Keratinocyte (primary cell): Measurements from ENCODE around the gene KMO. TPM values are rescaled to one million over a fixed set of nuclear protein-coding genes. Genes with fewer than 3 reads are reported as not detected.

Experiments used
- DNase-seq: peaks from one replicate; pipeline ENCODE4 v3.0.0-alpha.2; 2011; ENCODE audit warnings: low read depth, missing footprints, low spot score
- FAIRE-seq: peaks from 2 replicates; lab custom pipeline; 2011; peaks lifted over from hg19 to GRCh38; lab: Jason Lieb, UNC
- H2AFZ ChIP-seq: 2 replicates; pipeline ENCODE4 v1.6.0; 2012; ENCODE audit warnings: low read length, control low read depth, inconsistent platforms; ENCODE audit not compliant: control insufficient read depth
- H3K27ac ChIP-seq: 2 replicates; pipeline ENCODE4 v1.5.1; 2011; ENCODE audit warnings: low read length; ENCODE audit not compliant: control insufficient read depth, insufficient read depth
- H3K27me3 ChIP-seq: 3 replicates; pipeline ENCODE4 v1.6.0; 2011; ENCODE audit warnings: low read length; ENCODE audit not compliant: control insufficient read depth, insufficient read depth; ENCODE audit errors: extremely low read depth
- H3K36me3 ChIP-seq, 2 experiments: 2 replicates in 1 of 2; 3 replicates in 1 of 2; pipeline ENCODE4 v1.5.1; 2011; ENCODE audit warnings: low read length in 2 of 2, mild to moderate bottlenecking in 1 of 2; ENCODE audit not compliant: control insufficient read depth in 2 of 2, insufficient read depth in 2 of 2; ENCODE audit errors: extremely low read depth in 1 of 2
- H3K4me1 ChIP-seq: 3 replicates; pipeline ENCODE4 v1.5.1; 2011; ENCODE audit warnings: low read length; ENCODE audit not compliant: control insufficient read depth, insufficient read depth; ENCODE audit errors: extremely low read depth
- H3K4me2 ChIP-seq: 3 replicates; pipeline ENCODE4 v1.6.0; 2011; ENCODE audit warnings: low read depth, low read length; ENCODE audit not compliant: control insufficient read depth, insufficient read depth; ENCODE audit errors: extremely low read depth
- H3K4me3 ChIP-seq, 3 experiments: fragments of 200-600 bp in 1 of 3; sonication (generic) in 1 of 3; 2 replicates in 2 of 3; 3 replicates in 1 of 3; pipeline ENCODE4 v1.5.1; 2011 to 2016; ENCODE audit warnings: low read length in 3 of 3, mild to moderate bottlenecking in 3 of 3, control low read depth in 2 of 3, inconsistent platforms in 1 of 3, low read depth in 1 of 3, mixed read lengths in 1 of 3, mixed run types in 1 of 3, moderate library complexity in 1 of 3; ENCODE audit not compliant: control insufficient read depth in 2 of 3, insufficient read depth in 2 of 3; ENCODE audit errors: extremely low read depth in 1 of 3
- H3K79me2 ChIP-seq: 2 replicates; pipeline ENCODE4 v1.6.0; 2012; ENCODE audit warnings: low read length; ENCODE audit not compliant: control insufficient read depth, insufficient read depth
- H3K9ac ChIP-seq: 3 replicates; pipeline ENCODE4 v1.6.0; 2011; ENCODE audit warnings: low read length; ENCODE audit not compliant: control insufficient read depth, insufficient read depth; ENCODE audit errors: extremely low read depth
- H3K9me1 ChIP-seq: 3 replicates; pipeline ENCODE4 v1.6.0; 2011; ENCODE audit warnings: low read length; ENCODE audit not compliant: control insufficient read depth, insufficient read depth; ENCODE audit errors: extremely low read depth
- H3K9me3 ChIP-seq: 2 replicates; pipeline ENCODE4 v1.5.1; 2012; ENCODE audit warnings: low read depth, low read length; ENCODE audit not compliant: control insufficient read depth
- H4K20me1 ChIP-seq: 3 replicates; pipeline ENCODE4 v1.6.0; 2011; ENCODE audit warnings: low read length; ENCODE audit not compliant: control insufficient read depth, insufficient read depth; ENCODE audit errors: extremely low read depth
- CTCF ChIP-seq, 3 experiments: IDR thresholded peaks in 1 of 3; conservative IDR thresholded peaks in 1 of 3; optimal IDR thresholded peaks in 1 of 3; 2 replicates in 2 of 3; 3 replicates in 1 of 3; pipeline versions ENCODE3 to v1.5.1; 2011; ENCODE audit warnings: low read length in 3 of 3, mild to moderate bottlenecking in 3 of 3, moderate library complexity in 2 of 3, control low read depth in 1 of 3, inconsistent platforms in 1 of 3; ENCODE audit not compliant: insufficient read depth in 2 of 3; ENCODE audit errors: extremely low read depth in 1 of 3
- EZH2 ChIP-seq: IDR thresholded peaks from one replicate; pipeline ENCODE4 v1.6.1; 2012; ENCODE audit warnings: inconsistent platforms, mild to moderate bottlenecking, low read length, moderate library complexity
- dilution Hi-C: fragments of 300-500 bp; cut with MboI; formaldehyde crosslinking; loops from one replicate; pipeline ENCODE4 v1.7.0; 2020; ENCODE audit warnings: low sequenced_read_pairs; ENCODE audit not compliant: extremely low pct_ligation_motif_present
- polyA plus RNA-seq, 5 experiments: library from polyadenylated mRNA; depleted of rRNA in 3 of 5; stranded (reverse) in 3 of 5; stranded (forward) in 1 of 5; unstranded in 1 of 5; fragments of >200 nt; gene quantifications; 1 replicate in 1 of 5; 2 replicates in 3 of 5; 3 replicates in 1 of 5; pipeline versions ENCODE4 v1.2.1 to v1.2.3, GENCODE V29; 2011 to 2012; ENCODE audit warnings: missing spikeins in 2 of 5, low read depth in 1 of 5, low replicate concordance in 1 of 5

KMO gene
- polyA plus RNA-seq, 1 donor (not counting 4 experiments of a cell fraction or from before 2014, with no cell fraction given) = 4.7 TPM

- FAIRE-seq (no peak), DNase-seq (no peak)
- H3K9me3 ChIP-seq = no peaks in the 10 kb centered on the region
- H3K4me2 ChIP-seq = no peak overlapping the region
- peak overlapping the region; percentile 54 for H3K9ac ChIP-seq
- no peaks in the 10 kb centered on the region for H3K79me2 ChIP-seq
- no peaks in the 10 kb centered on the region for H4K20me1 ChIP-seq
- dilution Hi-C loops = loop anchor here (25.0 kb wide), 1 partner anchor 226 kb away; the partner anchor contains the start of gene EXO1
- no peak for TF ChIP-seq CTCF (optimal IDR thresholded peaks at IDR 0.05 in 1 of 3, IDR thresholded peaks at IDR 0.05 in 1 of 3, conservative IDR thresholded peaks at IDR 0.05 in 1 of 3; ENCODE audit: extremely low read depth in 1 of 3, insufficient read depth in 2 of 3, low read length in 3 of 3)
- TF ChIP-seq EZH2 = no peak
- H3K9me1 ChIP-seq = no peaks in the 10 kb centered on the region
- peak overlapping the region; percentile 93 for H3K27ac ChIP-seq
- H2AFZ ChIP-seq = no peak overlapping the region
- H3K36me3 ChIP-seq = no peaks in the 10 kb centered on the region
- H3K4me3 ChIP-seq = no peak overlapping the region
- H3K4me1 ChIP-seq = peaks cover 57% of the 10 kb centered on the region
- H3K27me3 ChIP-seq = no peaks in the 10 kb centered on the region
Measured at GRCh38 chr1:241611736-241612135, 79.6 kb downstream of the KMO start.

- Histone ChIP-seq H3K79me2 (no peaks in the 10 kb centered on the region), H3K36me3 (no peaks in the 10 kb centered on the region), H3K4me2 (peak overlapping the region; percentile 67), H3K27me3 (no peaks in the 10 kb centered on the region), H3K27ac (peak overlapping the region; percentile 93), H3K4me3 (no peak overlapping the region), H3K4me1 (peaks cover 47% of the 10 kb centered on the region), H4K20me1 (no peaks in the 10 kb centered on the region), H3K9me1 (no peaks in the 10 kb centered on the region), H3K9me3 (no peaks in the 10 kb centered on the region), H2AFZ (peak overlapping the region; percentile 64), H3K9ac (peak overlapping the region; percentile 54)
- TF ChIP-seq CTCF (optimal IDR thresholded peaks at IDR 0.05 in 1 of 3, IDR thresholded peaks at IDR 0.05 in 1 of 3, conservative IDR thresholded peaks at IDR 0.05 in 1 of 3; ENCODE audit: extremely low read depth in 1 of 3, insufficient read depth in 2 of 3, low read length in 3 of 3) = no peak
- no peak for TF ChIP-seq EZH2
- dilution Hi-C loops = loop anchor here (25.0 kb wide), 1 partner anchor 224 kb away; the partner anchor contains the start of gene EXO1
- no peak for DNase-seq
- peak; percentile 71 for FAIRE-seq
Measured at GRCh38 chr1:241612533-241613477, 80.6 kb downstream of the KMO start.
